KMS-11 (cell line): ENCODE measurements around the gene AZGP1.
"Not testable (repeated sequence)": the region's sequence is repeated elsewhere in the genome, so short reads cannot be mapped to it uniquely, and the experiment has no call there.

Experiments used
- H2AFZ ChIP-seq: fragments of 200-600 bp; sonication (generic); 2 replicates; pipeline ENCODE4 v1.6.1; 2016; ENCODE audit warnings: antibody characterized with exemption, mixed run types, low read depth
- H3K27ac ChIP-seq: fragments of 200-600 bp; sonication (generic); 2 replicates; pipeline ENCODE4 v1.6.1; 2016; ENCODE audit warnings: mild to moderate bottlenecking, mixed run types
- H3K27me3 ChIP-seq: fragments of 200-600 bp; sonication (generic); 2 replicates; pipeline ENCODE4 v1.6.1; 2017; ENCODE audit warnings: mild to moderate bottlenecking, low read depth, mixed run types, moderate library complexity; ENCODE audit not compliant: insufficient read depth
- H3K36me3 ChIP-seq: fragments of 200-600 bp; sonication (generic); 2 replicates; pipeline ENCODE4 v1.6.1; 2017; ENCODE audit warnings: mild to moderate bottlenecking, mixed run types; ENCODE audit not compliant: insufficient read depth
- H3K4me1 ChIP-seq: fragments of 200-600 bp; sonication (generic); 2 replicates; pipeline ENCODE4 v1.6.1; 2016; ENCODE audit warnings: mild to moderate bottlenecking, low read depth, mixed run types; ENCODE audit not compliant: poor library complexity, severe bottlenecking
- H3K4me2 ChIP-seq: fragments of 200-600 bp; sonication (generic); 2 replicates; pipeline ENCODE4 v1.7.0; 2016; ENCODE audit warnings: mild to moderate bottlenecking, mixed run types
- H3K4me3 ChIP-seq: fragments of 200-600 bp; sonication (generic); IDR thresholded peaks from 2 replicates; pipeline ENCODE4 v1.6.1; 2017; ENCODE audit warnings: low read depth, low read length, mixed read lengths; ENCODE audit not compliant: insufficient read depth
- H3K79me2 ChIP-seq: fragments of 200-600 bp; sonication (generic); 2 replicates; pipeline ENCODE4 v1.6.1; 2016; ENCODE audit warnings: low read depth, mixed run types; ENCODE audit not compliant: insufficient read depth
- H3K9ac ChIP-seq: fragments of 200-600 bp; sonication (generic); 2 replicates; pipeline ENCODE4 v1.6.1; 2016; ENCODE audit warnings: mild to moderate bottlenecking, mixed run types
- H4K20me1 ChIP-seq: fragments of 200-600 bp; sonication (generic); 2 replicates; pipeline ENCODE4 v1.6.1; 2016; ENCODE audit warnings: mild to moderate bottlenecking, mixed run types; ENCODE audit not compliant: insufficient read depth
- TF ChIP-seq, protein P1 (sequence below): fragments of 200-600 bp; sonication (generic); conservative IDR thresholded peaks from 2 replicates; pipeline ENCODE4 v1.6.1; 2017; ENCODE audit warnings: low read depth, mild to moderate bottlenecking, antibody characterized with exemption, low read length, moderate library complexity, mixed read lengths

AZGP1 gene

DNA sequence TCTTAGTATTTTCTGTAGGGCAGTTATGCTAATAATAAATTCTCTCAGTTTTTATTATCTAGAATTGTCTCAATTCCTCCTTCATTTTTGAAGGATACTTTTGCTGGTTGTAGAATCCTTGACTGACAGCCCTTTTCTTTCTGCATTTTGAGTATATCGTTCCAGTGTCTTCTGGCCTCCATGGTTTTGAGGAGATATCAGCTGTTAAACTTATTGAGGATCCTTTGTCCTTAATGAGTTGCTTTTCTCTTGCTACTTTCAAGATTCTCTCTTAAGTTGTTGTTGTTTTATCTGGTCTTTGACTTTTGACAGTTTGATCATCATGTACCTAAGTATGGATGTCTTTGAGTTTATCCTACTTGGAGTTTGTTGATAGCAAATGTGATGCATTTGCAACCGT is 37.5 kb downstream of the AZGP1 start:
- H2AFZ ChIP-seq: no peak overlapping the region
- no peaks in the 10 kb centered on the region for H3K4me1 ChIP-seq
- H3K9ac ChIP-seq: no peak overlapping the region
- no peaks in the 10 kb centered on the region for H3K36me3 ChIP-seq
- H4K20me1 ChIP-seq: no peaks in the 10 kb centered on the region
- H3K4me3 ChIP-seq: no peak overlapping the region
- no peak overlapping the region for H3K27ac ChIP-seq
- TF ChIP-seq, protein P1, sequence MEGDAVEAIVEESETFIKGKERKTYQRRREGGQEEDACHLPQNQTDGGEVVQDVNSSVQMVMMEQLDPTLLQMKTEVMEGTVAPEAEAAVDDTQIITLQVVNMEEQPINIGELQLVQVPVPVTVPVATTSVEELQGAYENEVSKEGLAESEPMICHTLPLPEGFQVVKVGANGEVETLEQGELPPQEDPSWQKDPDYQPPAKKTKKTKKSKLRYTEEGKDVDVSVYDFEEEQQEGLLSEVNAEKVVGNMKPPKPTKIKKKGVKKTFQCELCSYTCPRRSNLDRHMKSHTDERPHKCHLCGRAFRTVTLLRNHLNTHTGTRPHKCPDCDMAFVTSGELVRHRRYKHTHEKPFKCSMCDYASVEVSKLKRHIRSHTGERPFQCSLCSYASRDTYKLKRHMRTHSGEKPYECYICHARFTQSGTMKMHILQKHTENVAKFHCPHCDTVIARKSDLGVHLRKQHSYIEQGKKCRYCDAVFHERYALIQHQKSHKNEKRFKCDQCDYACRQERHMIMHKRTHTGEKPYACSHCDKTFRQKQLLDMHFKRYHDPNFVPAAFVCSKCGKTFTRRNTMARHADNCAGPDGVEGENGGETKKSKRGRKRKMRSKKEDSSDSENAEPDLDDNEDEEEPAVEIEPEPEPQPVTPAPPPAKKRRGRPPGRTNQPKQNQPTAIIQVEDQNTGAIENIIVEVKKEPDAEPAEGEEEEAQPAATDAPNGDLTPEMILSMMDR: no peak
- H3K4me2 ChIP-seq: no peak overlapping the region
- H3K79me2 ChIP-seq: no peaks in the 10 kb centered on the region
- H3K27me3 ChIP-seq: no peaks in the 10 kb centered on the region

DNA sequence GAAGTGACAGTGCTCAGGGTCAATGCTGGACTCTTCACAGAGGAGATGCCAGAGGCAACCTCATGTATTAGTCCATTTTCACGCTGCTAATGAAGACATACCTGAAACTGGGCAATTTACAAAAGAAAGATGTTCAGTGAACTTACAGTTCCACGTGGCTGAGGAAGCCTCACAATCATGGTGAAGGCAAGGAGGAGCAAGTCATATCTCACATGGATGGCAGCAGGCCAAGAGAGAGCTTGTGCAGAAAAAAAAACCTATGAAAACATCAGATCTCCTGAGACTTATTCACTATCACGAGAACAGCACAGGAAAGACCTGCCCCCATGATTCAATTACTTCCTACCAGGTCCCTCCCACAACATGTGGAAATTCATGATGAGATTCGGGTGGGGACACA is 40.8 kb downstream of the AZGP1 start:
- not testable (repeated sequence) for H3K36me3 ChIP-seq, H3K79me2 ChIP-seq, H3K4me1 ChIP-seq, H3K4me2 ChIP-seq, H3K27me3 ChIP-seq, H3K9ac ChIP-seq, H3K27ac ChIP-seq, H3K4me3 ChIP-seq, H2AFZ ChIP-seq, H4K20me1 ChIP-seq

DNA sequence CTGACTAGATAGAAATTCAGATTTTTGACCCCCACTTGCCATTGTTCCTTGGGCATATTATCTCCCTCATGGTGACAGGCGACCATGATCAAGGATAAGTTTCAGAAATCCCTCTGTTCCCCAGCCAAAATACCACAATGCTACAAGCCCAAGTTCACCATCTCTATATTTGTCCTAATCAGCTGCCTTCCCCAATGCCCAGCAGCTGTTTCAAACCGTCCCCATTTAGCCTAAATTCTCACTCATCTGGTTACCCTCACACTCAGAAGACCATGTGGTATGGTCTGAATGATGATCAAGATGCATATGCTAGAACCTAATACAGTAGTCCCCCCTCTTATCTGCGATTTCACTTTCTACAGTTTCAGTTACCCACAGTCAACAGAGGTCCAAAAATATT is 45.5 kb downstream of the AZGP1 start:
- no peak overlapping the region for H3K4me3 ChIP-seq
- TF ChIP-seq, protein P1: no peak

DNA sequence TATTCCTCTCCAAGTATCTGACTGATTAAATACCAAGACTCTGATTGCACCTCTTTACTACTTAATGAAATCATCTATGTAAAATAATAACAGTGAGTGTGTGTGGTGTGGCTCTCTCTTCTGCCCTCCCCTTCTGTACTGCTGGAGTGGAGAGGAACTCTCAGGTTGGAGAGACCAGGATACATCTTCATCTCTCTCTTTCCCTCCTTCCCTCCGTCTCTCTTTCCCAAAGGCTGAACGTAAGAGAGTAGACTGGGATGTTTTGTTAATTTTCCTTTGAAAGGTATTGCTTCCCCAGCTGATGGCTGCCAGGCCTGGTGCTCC is 46.1 kb downstream of the AZGP1 start:
- Histone ChIP-seq H3K4me1 (no peaks in the 10 kb centered on the region), H3K4me2 (no peak overlapping the region), H2AFZ (no peak overlapping the region)

More for the DNA sequence above, 45.5 kb downstream of the AZGP1 start:
- Histone ChIP-seq H3K36me3 (no peaks in the 10 kb centered on the region), H3K9ac (no peak overlapping the region), H4K20me1 (no peaks in the 10 kb centered on the region), H3K27ac (no peak overlapping the region), H3K4me2 (no peak overlapping the region), H3K27me3 (peaks cover 25% of the 10 kb centered on the region; the same call in 1 of the 2 replicates), H2AFZ (no peak overlapping the region), H3K79me2 (no peaks in the 10 kb centered on the region), H3K4me1 (no peaks in the 10 kb centered on the region)

DNA sequence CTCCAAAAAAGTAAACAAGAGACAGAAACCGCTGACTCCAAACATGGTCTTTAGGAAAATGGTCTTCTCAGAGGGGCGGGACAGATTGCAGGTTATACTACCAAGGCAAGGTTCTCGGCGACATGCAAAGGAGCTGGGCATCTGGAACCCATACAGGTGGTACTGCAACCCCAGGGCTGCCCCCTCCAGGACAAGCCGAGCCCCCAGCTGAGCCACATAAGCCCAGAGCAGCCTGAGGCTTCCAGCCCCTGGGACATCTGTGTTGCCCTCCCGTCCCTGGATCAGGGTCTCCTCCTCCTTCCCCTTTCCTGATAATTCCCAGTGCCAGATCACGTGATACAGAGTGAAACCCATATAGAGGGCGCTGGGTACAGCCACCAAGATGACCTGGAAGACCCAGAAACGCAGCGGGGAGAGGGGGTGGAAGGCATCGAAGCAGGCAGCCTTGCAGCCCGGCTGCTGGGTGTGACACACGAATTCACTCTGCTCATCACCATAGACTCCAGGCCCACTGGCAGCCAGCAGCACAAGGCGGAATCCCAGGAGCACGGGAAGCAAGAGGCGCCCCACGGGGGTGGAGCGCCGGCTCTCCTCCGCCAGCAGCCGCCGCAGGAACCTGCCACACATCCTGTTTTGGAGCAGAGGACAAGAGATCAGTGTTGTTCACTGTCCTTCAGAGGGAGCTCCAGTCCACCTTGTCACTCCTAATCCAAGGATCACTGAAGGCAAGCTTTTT is 46.7 kb downstream of the AZGP1 start, which contains the start of gene GJC3:
Gene GJC3, minus strand, starts transcription at position 627 of the 736 bp plus-strand sequence. Its CDS starts 0 bp downstream, at position 627.
- Histone ChIP-seq H3K9ac (no peak within 1 kb of the TSS), H3K27me3 (peaks cover 25% of the 10 kb centered on the region; the same call in 1 of the 2 replicates), H3K36me3 (no peaks in the 10 kb centered on the region), H3K79me2 (no peaks in the 10 kb centered on the region), H3K4me3 (no peak within 1 kb of the TSS), H3K4me2 (no peak within 1 kb of the TSS), H3K4me1 (no peaks in the 10 kb centered on the region), H3K27ac (no peak within 1 kb of the TSS), H4K20me1 (no peaks in the 10 kb centered on the region), H2AFZ (no peak within 1 kb of the TSS)
- TF ChIP-seq, protein P1: no peak

More for the DNA sequence above, 46.1 kb downstream of the AZGP1 start:
- Histone ChIP-seq H3K79me2 (no peaks in the 10 kb centered on the region), H4K20me1 (no peaks in the 10 kb centered on the region), H3K27ac (no peak overlapping the region), H3K9ac (no peak overlapping the region), H3K4me3 (no peak overlapping the region), H3K27me3 (peaks cover 25% of the 10 kb centered on the region; the same call in 1 of the 2 replicates), H3K36me3 (no peaks in the 10 kb centered on the region)
- TF ChIP-seq, protein P1: no peak
